Ishikawa (cell line): ENCODE measurements around the gene CACNA1E.

Experiments
- CEBPB ChIP-seq: IDR thresholded peaks from 2 replicates; pipeline ENCODE4 v1.6.1; 2012
- EP300 ChIP-seq: IDR thresholded peaks from 2 replicates; pipeline ENCODE4 v1.6.1; 2012; ENCODE audit warnings: borderline replicate concordance
- FOXM1 ChIP-seq: IDR thresholded peaks from 2 replicates; pipeline ENCODE4 v1.6.1; 2012; ENCODE audit warnings: low read depth, borderline replicate concordance
- NFIC ChIP-seq: IDR thresholded peaks from 2 replicates; pipeline ENCODE4 v1.6.1; 2012
- RAD21 ChIP-seq: IDR thresholded peaks from 2 replicates; pipeline ENCODE4 v1.6.1; 2012; ENCODE audit warnings: low read depth
- TAF1 ChIP-seq: IDR thresholded peaks from 2 replicates; pipeline ENCODE4 v1.6.1; 2012; ENCODE audit warnings: low read depth, mild to moderate bottlenecking
- TCF12 ChIP-seq: IDR thresholded peaks from 2 replicates; pipeline ENCODE4 v1.6.1; 2012; ENCODE audit warnings: low read depth
- TEAD4 ChIP-seq: IDR thresholded peaks from 2 replicates; pipeline ENCODE4 v1.6.1; 2012
- USF1 ChIP-seq: IDR thresholded peaks from 2 replicates; pipeline ENCODE4 v1.6.1; 2012
- YY1 ChIP-seq: IDR thresholded peaks from 2 replicates; pipeline ENCODE4 v1.6.1; 2012; ENCODE audit warnings: low read depth
- ZBTB7A ChIP-seq: IDR thresholded peaks from 2 replicates; pipeline ENCODE4 v1.6.1; 2012; ENCODE audit warnings: low read depth

GRCh38 chr1:181807251-181807650 lies 323.9 kb downstream of the CACNA1E start:
- TF ChIP-seq NFIC: no peak
- TF ChIP-seq RAD21: no peak
- TF ChIP-seq CEBPB: no peak
- TF ChIP-seq TAF1: no peak
- TF ChIP-seq USF1: no peak
- TF ChIP-seq TEAD4: no peak
- TF ChIP-seq EP300: no peak
- TF ChIP-seq TCF12: no peak
- no peak for TF ChIP-seq FOXM1
- no peak for TF ChIP-seq ZBTB7A
- TF ChIP-seq YY1: no peak
